Neural crest cell (in vitro differentiated cells): ENCODE measurements around the gene MMD. TPM values are rescaled to one million over a fixed set of nuclear protein-coding genes. Genes with fewer than 3 reads are reported as not detected.
"Not testable (repeated sequence)": the region's sequence is repeated elsewhere in the genome, so short reads cannot be mapped to it uniquely, and the experiment has no call there.

Experiments
- DNase-seq: peaks from one replicate; pipeline ENCODE4 v3.0.0; 2021; ENCODE audit warnings: low read depth, mixed read lengths, low spot score
- H3K27ac Mint-ChIP-seq: one replicate; pipeline ENCODE4 v1.8.0; 2021; ENCODE audit warnings: mild to moderate bottlenecking, mixed read lengths; ENCODE audit not compliant: unreplicated experiment
- H3K27me3 Mint-ChIP-seq: 2 replicates; pipeline ENCODE4 v1.8.0; 2021; ENCODE audit warnings: low read depth, mild to moderate bottlenecking, mixed read lengths
- H3K36me3 Mint-ChIP-seq: 2 replicates; pipeline ENCODE4 v1.8.0; 2021; ENCODE audit warnings: low read depth, mild to moderate bottlenecking, mixed read lengths
- H3K4me1 Mint-ChIP-seq: 2 replicates; pipeline ENCODE4 v1.8.0; 2021; ENCODE audit warnings: mixed read lengths
- H3K4me3 Mint-ChIP-seq: one replicate; pipeline ENCODE4 v1.8.0; 2021; ENCODE audit warnings: mild to moderate bottlenecking, mixed read lengths
- H3K9me3 Mint-ChIP-seq: 2 replicates; pipeline ENCODE4 v1.8.0; 2021; ENCODE audit warnings: mixed read lengths
- total RNA-seq: library from RNA; stranded (reverse); gene quantifications from 2 replicates; pipeline ENCODE4 v1.2.1, GENCODE V29; 2021
- TF ChIP-seq, protein P1 (sequence below): fragments of 200-600 bp; sonication (generic); conservative IDR thresholded peaks from 2 replicates; pipeline ENCODE4 v1.5.0; 2021; ENCODE audit warnings: antibody characterized with exemption, mild to moderate bottlenecking

The MMD gene
- total RNA-seq, 1 donor from 2014 or later: 46.6 TPM

DNA sequence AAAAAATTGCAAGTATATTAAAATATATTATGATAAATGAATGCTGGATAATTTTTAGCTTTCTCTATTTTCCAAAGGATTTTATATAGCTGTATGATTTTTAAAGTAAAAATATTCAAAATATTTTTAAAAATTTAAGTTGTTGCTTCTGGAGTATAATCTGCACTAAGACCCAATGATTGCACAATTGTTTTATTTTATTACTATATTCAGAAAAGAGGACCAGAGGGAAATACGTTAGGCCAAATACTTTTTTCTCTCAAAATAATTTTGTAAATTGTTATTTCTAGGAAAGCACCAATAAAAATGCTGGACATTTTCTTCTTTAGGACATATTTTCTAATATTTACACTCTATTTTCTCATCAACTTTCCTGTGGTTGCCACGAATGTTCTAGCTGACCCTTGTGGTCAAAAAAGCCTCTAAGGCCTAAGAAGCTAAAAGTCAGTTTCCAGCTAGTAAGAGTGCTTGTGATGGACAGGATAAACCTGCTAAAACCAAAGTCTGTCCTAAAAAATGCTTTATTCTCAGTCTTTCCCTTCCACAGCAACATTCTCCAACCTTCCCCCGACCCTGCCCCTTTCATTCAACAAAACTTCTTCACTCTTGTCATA, 31.2 kb downstream of the MMD start:
- Mint-ChIP-seq H3K4me1 (peaks cover 11% of the 10 kb centered on the region), H3K9me3 (no peaks in the 10 kb centered on the region), H3K36me3 (peaks cover 11% of the 10 kb centered on the region), H3K4me3 (no peak overlapping the region), H3K27ac (no peak overlapping the region), H3K27me3 (no peaks in the 10 kb centered on the region)
- DNase-seq: no peak
- TF ChIP-seq, protein P1, sequence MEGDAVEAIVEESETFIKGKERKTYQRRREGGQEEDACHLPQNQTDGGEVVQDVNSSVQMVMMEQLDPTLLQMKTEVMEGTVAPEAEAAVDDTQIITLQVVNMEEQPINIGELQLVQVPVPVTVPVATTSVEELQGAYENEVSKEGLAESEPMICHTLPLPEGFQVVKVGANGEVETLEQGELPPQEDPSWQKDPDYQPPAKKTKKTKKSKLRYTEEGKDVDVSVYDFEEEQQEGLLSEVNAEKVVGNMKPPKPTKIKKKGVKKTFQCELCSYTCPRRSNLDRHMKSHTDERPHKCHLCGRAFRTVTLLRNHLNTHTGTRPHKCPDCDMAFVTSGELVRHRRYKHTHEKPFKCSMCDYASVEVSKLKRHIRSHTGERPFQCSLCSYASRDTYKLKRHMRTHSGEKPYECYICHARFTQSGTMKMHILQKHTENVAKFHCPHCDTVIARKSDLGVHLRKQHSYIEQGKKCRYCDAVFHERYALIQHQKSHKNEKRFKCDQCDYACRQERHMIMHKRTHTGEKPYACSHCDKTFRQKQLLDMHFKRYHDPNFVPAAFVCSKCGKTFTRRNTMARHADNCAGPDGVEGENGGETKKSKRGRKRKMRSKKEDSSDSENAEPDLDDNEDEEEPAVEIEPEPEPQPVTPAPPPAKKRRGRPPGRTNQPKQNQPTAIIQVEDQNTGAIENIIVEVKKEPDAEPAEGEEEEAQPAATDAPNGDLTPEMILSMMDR: no peak

DNA sequence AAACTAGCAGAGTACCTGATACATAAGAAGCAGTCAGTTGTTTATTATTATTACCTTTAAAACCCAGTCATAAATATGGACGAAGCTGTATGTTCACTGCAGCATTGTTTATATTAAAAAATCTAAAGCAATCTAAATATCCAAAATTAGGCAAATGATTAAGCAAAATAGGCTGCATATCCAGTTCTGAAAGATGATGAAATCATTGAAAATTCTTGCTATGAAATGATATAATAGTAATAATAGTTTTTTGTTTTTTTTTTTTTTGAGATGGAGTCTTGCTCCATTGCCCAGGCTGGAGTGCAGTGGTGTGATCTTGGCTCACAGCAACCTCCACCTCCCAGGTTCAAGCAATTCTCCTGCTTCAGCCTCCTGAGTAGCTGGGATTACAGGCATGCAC, 31.9 kb downstream of the MMD start:
- H3K4me3 Mint-ChIP-seq, H3K27me3 Mint-ChIP-seq, H3K9me3 Mint-ChIP-seq, DNase-seq, H3K27ac Mint-ChIP-seq: not testable (repeated sequence)
- peaks cover 11% of the 10 kb centered on the region for H3K36me3 Mint-ChIP-seq
- peaks cover 11% of the 10 kb centered on the region for H3K4me1 Mint-ChIP-seq

DNA sequence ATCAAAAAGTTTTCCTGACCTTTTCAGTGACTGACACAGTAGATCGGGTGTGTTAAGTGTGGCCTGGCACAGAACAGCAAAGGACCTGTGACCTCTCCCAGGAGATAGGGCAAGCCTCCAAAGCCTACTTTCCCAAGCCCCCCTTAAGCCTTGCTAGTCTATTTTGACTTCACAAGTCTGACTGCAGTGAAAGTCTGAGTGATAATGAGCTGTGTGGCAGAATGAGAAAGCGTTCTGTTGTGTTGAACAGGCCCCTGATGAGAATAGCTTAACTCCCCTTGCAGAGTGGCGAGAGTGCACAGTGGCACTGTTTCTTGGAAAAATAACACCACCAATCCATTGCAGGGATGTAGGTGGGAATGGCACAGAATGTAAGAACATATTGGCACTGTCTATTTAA, 32.8 kb downstream of the MMD start:
- Mint-ChIP-seq H3K9me3 (no peaks in the 10 kb centered on the region), H3K4me3 (no peak overlapping the region), H3K4me1 (peaks cover 11% of the 10 kb centered on the region), H3K36me3 (peaks cover 8% of the 10 kb centered on the region), H3K27me3 (no peaks in the 10 kb centered on the region), H3K27ac (no peak overlapping the region)
- TF ChIP-seq, protein P1: no peak
- DNase-seq: no peak

DNA sequence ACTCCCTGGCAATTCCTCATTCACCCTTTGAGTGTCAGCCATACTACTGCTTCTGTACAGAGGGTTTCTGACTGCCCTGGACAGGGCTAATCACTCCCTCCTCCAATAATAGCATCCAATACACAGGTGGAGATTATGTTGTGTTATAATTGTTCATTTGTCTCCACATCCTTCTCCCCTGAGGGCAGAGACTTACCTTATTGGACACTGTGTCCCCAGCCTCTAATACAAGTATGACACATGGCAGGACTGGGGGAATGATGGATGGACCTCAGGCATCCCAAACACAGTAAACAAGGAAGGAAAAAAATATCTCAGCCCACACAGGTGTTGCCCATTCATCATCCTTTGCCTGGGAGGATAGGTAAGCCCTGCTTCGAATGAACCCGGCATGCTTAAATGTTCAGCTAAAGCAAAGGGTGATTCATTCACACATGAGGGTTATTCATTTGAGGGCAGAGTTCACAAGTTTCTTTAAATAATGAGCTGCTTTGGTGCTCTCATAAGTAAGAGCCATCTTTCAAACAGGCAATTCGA, 34.8 kb downstream of the MMD start:
- H3K4me3 Mint-ChIP-seq: no peak overlapping the region
- peaks cover 4% of the 10 kb centered on the region for H3K36me3 Mint-ChIP-seq
- no peaks in the 10 kb centered on the region for H3K9me3 Mint-ChIP-seq
- no peak overlapping the region for H3K27ac Mint-ChIP-seq
- no peaks in the 10 kb centered on the region for H3K27me3 Mint-ChIP-seq
- TF ChIP-seq, protein P1: no peak
- DNase-seq: no peak
- peaks cover 11% of the 10 kb centered on the region for H3K4me1 Mint-ChIP-seq

DNA sequence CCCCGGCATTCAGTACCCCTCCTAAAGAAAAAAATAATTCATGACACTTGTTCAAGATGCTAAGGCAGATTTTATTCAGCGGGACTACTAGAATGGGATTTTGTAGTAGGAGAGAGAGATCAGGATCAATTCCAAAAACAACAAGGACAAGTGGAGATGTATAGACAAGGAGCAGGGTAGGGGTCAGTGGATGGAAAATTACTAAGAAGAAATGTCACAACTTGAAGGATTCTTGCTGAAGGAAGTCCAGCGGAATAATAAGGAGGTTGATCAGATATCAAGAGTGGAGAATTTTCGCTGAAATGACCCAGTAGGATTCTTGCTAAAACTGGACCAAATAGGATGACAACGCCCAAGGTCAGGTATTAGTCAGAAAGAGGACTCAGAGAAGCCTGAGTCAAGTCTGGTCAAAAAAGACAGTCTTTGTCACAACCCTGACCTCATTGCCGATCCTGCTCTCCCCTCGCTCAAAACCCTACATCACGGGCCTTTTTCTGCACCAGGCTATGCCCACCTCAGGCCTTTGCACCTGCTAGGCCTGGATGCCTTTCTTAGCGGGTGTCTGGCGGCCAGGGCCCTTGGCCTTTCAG, 36.9 kb downstream of the MMD start:
- no peak overlapping the region for H3K4me3 Mint-ChIP-seq
- no peaks in the 10 kb centered on the region for H3K27me3 Mint-ChIP-seq
- DNase-seq: no peak
- peaks cover 3% of the 10 kb centered on the region for H3K9me3 Mint-ChIP-seq
- H3K4me1 Mint-ChIP-seq: peaks cover 14% of the 10 kb centered on the region
- TF ChIP-seq, protein P1: no peak
- H3K36me3 Mint-ChIP-seq: no peaks in the 10 kb centered on the region
- H3K27ac Mint-ChIP-seq: no peak overlapping the region
